Measurements from ENCODE around the gene PTPDC1. TPM values are rescaled to one million over a fixed set of nuclear protein-coding genes. Genes with fewer than 3 reads are reported as not detected.
A peak's percentile ranks its signal among the peaks of the same experiment; 100 is the strongest.

PTPDC1 gene
- total and polyA plus RNA-seq, 9 of the 15 experiments (the other 6 are each of a cell fraction or from before 2014, with no cell fraction given) = 1.1 to 8.1 (median 5.7) TPM

GRCh38 chr9:94139672-94140417 lies 55.6 kb downstream of the PTPDC1 start (continued):
- TF ChIP-seq ZNF592 (IDR thresholded peaks at IDR 0.05) (peak; percentile 84), GABPB1 (CRISPR knock-in tag; IDR thresholded peaks at IDR 0.05) (0 out of 2 replicates have a peak, but pooled peaks have one; percentile 18), BRD9 (IDR thresholded peaks at IDR 0.05; ENCODE audit: low read depth, partially characterized antibody) (peak; percentile 29), NR2C2 (CRISPR knock-in tag; IDR thresholded peaks at IDR 0.05) (no peak), NR2C2 (tag; IDR thresholded peaks at IDR 0.05) (peak; percentile 64; the same call in 1 of the 2 replicates), NR2C1 (IDR thresholded peaks at IDR 0.05) (no peak), NR2C1 (tag; IDR thresholded peaks at IDR 0.05) (0 out of 2 replicates have a peak, but pooled peaks have one; percentile 8), TFAP4 (CRISPR knock-in tag; IDR thresholded peaks at IDR 0.05; ENCODE audit: borderline replicate concordance) (peak; percentile 26; the same call in 1 of the 2 replicates), ZNF639 (CRISPR knock-in tag; conservative IDR thresholded peaks at IDR 0.05 in 1 of 2, IDR thresholded peaks at IDR 0.05 in 1 of 2) (peak in 1 of 2 experiments; percentile 54; a peak in 1 of 4 replicates), L3MBTL2 (IDR thresholded peaks at IDR 0.05) (peak; percentile 62), ZFP30 (CRISPR knock-in tag; IDR thresholded peaks at IDR 0.05; ENCODE audit: borderline replicate concordance) (no peak), CXXC5 (CRISPR knock-in tag; IDR thresholded peaks at IDR 0.05) (peak; percentile 26; the same call in 1 of the 2 replicates), USF2 (CRISPR knock-in tag; IDR thresholded peaks at IDR 0.05) (peak; percentile 65; the same call in 1 of the 2 replicates), ZZZ3 (IDR thresholded peaks at IDR 0.05) (no peak), POLR2A (conservative IDR thresholded peaks at IDR 0.05) (peak; percentile 47), POLR2B (IDR thresholded peaks at IDR 0.05; ENCODE audit: low read depth, partially characterized antibody) (no peak), NFRKB (IDR thresholded peaks at IDR 0.05; ENCODE audit: low read depth) (peak; percentile 61; the same call in 1 of the 2 replicates), SMARCA5 (IDR thresholded peaks at IDR 0.05) (0 out of 2 replicates have a peak, but pooled peaks have one; percentile 20), DPF2 (IDR thresholded peaks at IDR 0.05) (peak; percentile 51; the same call in 1 of the 2 replicates), ZNF395 (CRISPR knock-in tag; IDR thresholded peaks at IDR 0.05) (peak; percentile 51)

Measured in K562 (cell line).